GM21528 (cell line): ENCODE data around the gene UGT1A10.
"Not testable (repeated sequence)": the region's sequence is repeated elsewhere in the genome, so short reads cannot be mapped to it uniquely, and the experiment has no call there.

Experiments
- ATAC-seq: cut with Tn5 transposase; IDR thresholded peaks from one replicate; pipeline ENCODE4 v1.9.1; 2021; ENCODE audit warnings: mild to moderate bottlenecking, moderate library complexity; ENCODE audit not compliant: unreplicated experiment, low FRiP score

Gene UGT1A10

DNA sequence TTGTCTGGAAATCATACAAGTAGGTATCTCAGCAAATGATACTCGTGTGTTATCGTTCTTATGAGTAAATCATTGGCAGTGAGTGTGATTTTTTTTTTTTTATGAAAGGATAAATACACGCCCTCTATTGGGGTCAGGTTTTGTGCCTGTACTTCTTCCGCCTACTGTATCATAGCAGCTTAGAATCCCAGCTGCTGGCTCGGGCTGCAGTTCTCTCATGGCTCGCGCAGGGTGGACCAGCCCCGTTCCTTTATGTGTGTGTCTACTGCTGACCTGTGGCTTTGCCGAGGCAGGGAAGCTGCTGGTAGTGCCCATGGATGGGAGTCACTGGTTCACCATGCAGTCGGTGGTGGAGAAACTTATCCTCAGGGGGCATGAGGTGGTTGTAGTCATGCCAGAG, at the start of gene UGT1A10:
Gene UGT1A10 (plus strand): TSS at position 143 of the 400 bp plus-strand sequence. CDS start 75 bp downstream, at position 218.
- ATAC-seq = not testable (repeated sequence)

DNA sequence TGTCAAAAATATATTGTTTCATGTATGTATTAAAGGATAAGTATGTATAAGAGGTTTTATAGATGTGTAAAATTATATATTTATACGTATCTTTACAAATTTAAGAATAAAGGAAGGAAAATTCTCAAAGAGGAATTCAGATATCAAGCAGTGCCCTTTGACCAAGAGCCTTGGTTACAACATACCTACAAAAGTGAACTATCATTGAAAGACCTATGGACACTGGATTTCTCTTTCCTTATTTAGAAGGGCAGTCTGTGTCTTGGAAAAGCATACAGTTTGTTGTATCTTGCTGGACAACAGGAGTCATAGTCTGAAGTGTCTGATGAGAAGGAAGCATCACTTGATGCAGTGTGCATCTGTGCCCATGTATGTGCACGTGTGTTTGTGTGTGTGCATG, 47.8 kb upstream of the UGT1A10 start:
- ATAC-seq = no peak

DNA sequence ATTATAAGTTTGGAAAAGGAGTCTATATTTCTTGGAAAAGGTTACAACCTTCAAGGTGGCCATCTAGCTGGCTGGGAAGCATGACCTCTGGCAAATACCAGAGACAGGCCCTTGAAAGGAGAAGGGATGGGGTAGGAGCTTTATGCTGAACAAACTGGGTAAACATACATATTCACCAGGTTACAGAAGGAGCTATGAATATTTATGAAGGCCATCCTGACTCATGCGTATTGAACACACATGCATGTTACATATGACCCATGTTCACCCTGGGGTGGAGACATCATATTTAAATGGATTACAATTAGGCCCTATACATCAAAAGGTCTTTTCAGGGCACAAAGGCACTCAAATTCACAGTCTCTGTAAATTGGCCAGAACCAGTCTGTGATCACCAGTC, 43.5 kb upstream of the UGT1A10 start:
- ATAC-seq = not testable (repeated sequence)

DNA sequence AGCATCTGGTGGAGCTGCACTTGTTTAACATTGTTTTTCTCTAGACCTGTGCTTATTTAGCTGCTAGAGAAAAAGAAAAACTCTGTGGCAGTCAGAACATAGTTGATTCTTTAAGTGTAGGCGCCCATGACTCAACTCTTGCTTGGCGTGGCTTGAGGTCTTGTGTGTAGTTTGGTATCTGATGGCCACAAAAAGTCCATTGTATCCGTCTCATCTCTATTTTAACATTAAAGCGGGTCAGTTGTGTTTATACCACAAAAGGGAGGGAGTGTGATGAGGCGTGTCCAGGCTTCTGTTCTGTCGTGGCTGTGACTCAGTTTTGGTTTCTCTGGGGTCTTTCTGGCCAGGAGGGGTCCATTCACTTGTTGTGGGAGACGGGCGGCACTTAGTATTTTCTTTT, 43.0 kb upstream of the UGT1A10 start:
- ATAC-seq = no peak

DNA sequence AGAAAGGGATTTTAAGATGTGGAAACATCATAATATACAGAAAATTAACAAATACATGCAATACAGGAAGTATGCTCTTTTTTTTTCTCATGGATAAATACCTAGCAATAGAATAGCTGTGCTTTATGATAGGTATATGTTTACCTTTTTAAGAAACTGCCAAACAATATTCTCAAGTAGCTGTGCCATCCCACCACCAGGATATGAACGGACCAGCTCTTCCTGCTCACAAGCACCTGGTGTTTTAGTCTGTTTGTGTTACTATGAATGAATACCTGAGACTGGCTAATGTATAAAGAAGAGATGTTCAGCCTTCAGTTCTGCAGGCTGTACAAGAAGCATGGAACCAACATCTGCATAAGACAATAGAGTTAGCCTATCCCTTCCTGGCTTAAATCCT, 38.7 kb upstream of the UGT1A10 start:
- no peak for ATAC-seq

DNA sequence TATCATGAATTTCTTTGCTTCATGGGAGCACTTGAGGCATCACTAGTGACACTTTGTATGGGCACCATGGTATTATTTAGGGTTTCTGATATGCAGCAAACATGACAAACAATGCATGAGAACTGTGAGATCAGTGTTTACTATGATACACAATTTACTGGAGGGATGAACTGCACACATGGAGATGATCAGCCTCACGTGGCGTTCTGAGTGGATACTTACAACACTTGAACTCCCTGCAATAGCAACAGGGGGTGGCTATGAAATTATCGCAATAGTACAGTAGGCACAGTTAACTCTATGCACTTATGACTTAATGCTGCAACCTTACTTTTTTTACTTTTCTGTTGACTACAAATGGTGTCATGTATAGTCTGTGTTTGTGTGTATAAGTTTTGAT, 37.3 kb upstream of the UGT1A10 start:
- ATAC-seq = no peak

DNA sequence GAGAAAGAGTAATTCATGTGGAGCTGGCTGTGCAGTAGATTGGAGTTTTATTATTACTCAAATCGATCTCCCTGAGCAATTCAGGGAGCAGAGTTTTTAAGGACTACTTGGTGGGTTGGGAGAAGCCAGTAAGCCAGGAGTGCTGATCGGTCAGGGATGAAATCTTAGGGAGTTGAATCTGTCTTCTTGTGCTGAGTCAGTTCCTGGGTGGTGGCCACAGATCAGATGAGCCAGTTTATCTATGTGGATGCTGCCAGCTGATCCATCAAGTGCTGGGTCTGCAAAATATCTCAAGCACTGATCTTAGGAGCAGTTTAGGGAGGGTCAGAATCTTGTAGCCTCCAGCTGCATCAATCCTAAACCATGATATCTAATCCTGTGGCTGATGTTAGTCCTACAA, 35.9 kb upstream of the UGT1A10 start:
- no peak for ATAC-seq

DNA sequence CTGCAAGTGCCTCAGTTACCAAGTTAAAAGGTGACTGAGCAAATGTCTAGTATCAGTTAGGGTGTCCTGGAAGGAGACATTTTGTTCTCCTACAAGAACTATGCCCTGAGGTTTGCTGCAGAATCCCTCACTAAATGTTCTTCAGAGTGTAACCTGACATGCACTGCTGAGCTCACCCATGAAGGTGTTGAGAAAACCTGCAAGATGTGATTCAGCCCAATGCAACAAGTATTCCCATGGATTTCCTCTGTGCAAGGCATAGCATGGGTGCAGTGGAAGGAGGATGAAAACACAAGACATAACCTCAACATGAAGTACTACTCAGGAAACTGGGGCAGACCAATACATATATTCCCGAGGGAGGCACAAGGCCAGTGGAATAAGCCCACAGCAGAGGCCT, 34.2 kb upstream of the UGT1A10 start:
- ATAC-seq = no peak

DNA sequence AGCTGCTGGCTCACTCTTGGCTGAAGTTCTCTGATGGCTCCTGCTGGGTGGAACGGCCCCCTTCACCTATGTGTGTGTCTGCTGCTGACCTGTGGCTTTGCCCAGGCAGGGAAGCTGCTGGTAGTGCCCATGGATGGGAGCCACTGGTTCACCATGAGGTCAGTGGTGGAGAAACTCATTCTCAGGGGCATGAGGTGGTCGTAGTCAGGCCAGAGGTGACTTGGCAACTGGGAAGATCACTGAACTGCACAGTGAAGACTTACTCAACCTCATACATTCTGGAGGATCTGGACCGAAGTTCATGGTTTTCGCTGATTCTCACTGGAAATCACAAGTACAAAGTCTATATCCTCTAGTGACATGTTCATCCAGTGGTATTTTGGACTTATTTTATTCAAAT, 32.7 kb upstream of the UGT1A10 start:
- no peak for ATAC-seq

DNA sequence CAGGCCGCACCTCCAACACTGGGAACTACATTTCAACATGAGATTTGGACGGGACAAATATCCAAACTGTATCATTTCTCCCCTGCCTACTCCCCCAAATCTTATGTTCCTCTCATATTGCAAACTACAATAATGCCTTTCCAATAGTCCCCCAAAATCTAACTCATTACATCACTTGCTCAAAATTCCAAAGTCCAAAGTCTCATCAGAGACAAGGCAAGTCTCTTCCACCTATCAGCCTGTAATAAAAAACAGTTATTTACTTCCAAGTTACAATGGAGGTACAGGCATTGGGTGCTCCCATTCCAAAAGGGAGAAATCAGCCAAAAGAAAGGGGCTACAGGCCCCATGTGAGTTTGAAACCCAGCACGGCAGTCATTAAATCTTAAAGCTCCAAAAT, 31.4 kb upstream of the UGT1A10 start:
- ATAC-seq = no peak

DNA sequence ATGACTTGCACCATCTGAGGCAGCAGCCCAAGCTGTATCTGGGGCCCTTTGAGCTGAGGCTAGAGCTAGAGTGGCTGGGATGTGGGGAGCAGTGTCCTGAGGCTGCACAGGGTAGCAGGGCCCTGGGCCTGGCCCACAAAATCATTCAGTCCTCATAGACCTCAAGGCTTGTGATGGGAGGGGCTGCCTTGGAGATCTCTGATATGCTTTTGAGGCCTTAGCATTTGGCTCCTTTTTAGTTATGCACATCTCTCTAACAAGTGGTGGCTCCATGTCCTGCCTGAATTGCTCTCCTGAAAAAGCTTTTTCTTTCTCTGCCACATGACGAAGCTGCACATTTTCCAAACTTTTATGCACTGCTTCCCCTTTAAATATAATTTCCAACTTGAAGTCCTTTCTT, 30.6 kb upstream of the UGT1A10 start:
- no peak for ATAC-seq

DNA sequence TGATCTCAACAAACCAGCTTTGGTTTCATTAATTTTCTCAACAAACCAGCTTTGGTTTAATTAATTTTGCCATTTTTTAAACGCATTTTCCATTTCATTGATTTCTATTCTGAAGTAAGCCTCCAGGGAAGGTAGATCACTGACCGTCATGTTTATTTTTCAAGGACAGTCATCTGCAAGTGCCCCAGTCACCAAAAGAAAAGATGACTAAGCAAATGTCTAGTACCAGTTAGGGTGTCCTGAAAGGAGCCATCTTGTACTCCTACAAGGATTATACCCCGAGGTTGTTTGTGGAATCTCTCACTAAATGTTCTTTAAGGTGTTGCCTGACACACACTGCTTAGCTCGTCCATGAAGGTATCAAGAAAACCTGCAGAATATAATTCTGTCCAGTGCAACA, 25.0 kb upstream of the UGT1A10 start:
- no peak for ATAC-seq

DNA sequence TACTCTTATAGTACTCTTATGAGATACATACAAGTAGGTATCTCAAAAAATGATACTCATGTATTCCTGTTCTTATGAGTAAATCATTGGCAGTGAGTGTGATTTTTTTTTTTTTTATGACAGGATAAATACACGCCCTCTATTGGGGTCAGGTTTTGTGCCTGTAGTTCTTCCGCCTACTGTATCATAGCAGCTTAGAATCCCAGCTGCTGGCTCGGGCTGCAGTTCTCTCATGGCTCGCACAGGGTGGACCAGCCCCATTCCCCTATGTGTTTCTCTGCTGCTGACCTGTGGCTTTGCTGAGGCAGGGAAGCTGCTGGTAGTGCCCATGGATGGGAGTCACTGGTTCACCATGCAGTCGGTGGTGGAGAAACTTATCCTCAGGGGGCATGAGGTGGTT, 18.8 kb upstream of the UGT1A10 start, which contains the start of gene UGT1A8:
Gene UGT1A8 (plus strand): TSS at position 158 of the 400 bp plus-strand sequence. CDS start 75 bp downstream, at position 233.
- ATAC-seq = not testable (repeated sequence)

DNA sequence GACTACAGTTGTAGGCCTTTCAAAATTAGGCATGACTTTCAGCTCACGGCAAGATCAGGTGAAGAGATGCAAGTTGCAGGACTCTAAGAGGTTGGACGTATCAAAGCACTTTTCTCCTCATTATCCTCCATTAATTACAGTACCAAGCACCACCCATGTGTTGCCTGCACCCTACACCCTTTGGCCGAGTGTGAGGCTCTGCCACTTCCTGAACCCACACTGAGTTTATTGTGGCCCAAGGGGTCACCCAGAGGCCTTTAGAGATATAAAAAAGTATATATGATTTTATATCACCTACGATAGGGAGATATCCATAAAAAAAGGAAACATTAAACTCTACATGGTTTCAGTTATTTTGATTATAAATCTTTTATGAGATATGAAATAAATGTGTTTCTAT, 16.0 kb upstream of the UGT1A10 start:
- no peak for ATAC-seq

DNA sequence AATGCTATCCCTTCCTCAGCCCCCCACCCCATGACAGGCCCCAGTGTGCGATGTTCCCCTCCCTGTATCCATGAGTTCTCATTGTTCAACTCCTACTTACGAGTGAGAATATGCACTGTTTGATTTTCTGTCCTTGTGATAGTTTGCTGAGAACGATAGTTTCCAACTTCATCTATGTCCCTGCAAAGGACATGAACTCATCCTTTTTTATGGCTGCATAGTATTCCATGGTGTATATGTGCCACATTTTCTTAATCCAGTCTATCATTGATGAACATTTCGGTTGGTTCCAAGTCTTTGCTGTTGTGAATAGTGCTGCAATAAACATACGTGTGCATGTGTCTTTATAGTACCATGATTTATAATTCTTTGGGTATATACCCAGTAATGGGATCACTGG, 14.4 kb upstream of the UGT1A10 start:
- ATAC-seq = not testable (repeated sequence)

DNA sequence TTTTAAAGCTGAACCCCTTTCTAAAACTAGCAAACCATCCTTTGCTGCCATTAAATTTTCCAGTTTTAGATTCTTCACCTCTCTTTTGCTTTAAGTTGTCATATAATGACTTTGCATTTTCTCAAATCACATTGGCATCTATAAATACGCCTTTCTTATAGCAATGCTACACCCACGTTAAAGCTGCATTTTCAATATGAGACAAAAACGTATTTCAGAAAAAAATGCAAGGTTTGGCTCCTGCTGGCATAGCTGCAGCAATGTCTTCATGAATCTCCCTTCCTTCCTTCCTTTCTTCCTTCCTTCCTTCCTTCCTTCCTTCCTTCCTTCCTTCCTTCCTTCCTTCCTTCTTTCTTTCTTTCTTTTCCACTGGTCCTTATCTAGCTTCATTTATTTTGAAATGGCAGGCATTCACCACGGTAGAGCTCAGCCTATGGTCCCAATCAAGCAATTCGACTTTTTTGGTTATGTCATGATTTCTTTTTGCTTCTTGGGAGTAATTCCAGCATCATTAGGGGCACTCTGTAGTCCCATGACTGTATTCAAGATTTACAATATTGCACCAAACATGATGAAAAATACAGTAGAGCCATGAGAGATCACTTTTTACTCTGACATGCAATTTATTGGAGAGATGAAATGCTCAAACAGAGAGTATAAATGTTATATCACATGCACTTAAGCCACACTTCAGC, 8.8 kb upstream of the UGT1A10 start:
- ATAC-seq = no peak

DNA sequence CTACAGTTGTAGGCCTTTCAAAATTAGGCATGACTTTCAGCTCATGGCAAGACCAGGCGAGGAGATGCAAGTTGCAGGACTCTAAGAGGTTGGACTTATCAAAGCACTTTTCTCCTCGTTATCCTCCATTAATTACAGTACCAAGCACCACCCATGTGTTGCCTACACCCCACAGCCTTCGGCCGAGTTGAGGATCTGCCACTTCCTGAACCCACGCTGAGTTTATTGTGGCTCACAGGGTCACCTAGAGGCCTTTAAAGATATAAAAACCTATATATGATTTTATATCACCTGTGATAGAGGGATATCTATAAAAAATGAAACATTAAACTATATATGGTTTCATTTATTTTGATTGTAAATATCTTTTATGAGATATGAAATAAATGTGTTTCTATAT, 2.6 kb downstream of the UGT1A10 start:
- no peak for ATAC-seq

DNA sequence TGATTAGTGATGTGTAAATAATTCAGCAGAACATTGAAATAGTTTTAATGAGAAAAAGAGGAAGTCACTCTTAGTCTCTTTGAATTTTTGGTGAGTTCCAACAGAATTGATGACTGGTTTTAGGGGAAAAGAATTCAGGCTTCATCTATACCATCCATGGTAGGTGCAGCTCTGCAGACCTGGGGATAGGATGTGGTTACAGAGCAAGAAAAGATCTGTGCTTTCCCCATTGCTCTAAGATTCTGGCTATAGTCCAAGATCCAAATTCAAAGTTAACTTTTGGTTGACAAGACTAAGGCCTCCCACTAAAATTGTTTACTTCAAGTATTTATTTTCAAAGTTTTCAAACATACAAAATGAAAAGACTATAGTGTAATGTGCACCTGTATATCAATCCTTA, 3.6 kb downstream of the UGT1A10 start:
- no peak for ATAC-seq

DNA sequence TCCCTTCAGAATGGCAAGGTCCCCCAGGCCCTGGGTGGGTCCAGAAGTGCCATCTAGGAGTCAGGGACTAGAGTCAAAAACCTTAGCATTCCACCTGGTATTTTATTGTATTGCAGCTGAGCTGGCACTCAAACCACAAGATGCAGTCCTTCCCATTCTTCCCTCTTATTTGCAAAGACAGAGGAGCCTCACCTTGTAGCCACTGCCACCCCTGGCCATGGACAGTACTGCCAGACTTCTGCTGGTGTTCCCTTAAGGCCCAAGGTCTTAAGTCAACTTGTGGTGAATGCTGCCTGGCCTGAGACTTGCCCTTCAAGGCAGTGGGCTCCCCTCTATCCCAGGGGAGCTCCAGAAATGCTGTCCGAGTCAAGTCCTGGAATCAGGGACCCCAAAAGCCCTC, 6.9 kb downstream of the UGT1A10 start:
- ATAC-seq = no peak

DNA sequence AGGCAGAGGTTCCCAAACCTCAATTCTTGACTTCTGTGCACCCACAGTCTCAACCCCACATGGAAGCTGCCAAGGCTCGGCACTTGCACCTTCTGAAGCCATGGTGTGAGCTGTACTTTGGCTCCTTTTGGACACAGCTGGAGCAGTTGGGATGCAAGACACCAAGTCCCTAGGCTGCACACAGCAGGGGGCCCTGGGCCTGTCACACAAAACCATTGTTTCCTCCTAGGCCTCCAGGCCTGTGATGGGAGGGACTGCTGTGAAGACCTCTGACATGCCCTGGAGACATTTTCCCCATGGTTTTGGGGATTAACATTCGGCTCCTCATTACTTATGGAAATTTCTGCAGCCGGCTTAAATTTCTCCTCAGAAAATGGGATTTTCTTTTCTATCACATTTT, 9.8 kb downstream of the UGT1A10 start:
- ATAC-seq = not testable (repeated sequence)

DNA sequence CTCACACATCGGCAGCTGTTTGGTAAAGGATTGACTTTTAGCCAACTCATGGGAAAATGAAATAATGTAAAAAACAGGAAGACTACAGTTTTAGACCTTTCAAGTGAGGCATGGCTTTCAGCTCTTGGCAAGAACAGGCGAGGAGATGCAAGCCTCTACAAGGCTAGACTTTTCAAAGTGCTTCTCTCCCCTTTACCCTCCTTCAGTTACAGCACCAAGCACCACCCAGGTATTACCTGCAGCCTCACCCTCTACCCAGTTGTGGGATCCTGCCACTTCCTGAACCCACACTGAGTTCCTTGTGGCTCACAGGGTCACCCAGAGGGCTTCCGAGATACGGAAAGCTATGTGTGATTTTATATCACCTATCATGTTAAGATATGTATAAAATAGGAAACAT, 14.7 kb downstream of the UGT1A10 start:
- no peak for ATAC-seq

DNA sequence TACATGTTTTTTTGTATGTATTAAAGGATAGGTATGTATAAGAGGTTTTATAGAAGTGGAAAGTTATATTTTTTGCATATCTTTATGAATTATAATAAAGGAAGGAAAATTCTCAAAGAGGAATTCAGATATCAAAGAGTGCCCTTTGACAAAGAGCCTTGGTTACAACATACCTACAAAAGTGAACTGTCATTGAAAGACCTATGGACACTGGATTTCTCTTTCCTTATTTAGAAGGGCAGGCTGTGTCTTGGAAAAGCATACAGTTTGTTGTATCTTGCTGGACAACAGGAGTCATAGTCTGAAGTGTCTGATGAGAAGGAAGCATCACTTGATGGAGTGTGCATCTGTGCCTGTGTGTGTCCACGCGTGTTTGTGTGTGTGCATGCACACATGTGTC, 15.2 kb downstream of the UGT1A10 start:
- ATAC-seq = no peak

DNA sequence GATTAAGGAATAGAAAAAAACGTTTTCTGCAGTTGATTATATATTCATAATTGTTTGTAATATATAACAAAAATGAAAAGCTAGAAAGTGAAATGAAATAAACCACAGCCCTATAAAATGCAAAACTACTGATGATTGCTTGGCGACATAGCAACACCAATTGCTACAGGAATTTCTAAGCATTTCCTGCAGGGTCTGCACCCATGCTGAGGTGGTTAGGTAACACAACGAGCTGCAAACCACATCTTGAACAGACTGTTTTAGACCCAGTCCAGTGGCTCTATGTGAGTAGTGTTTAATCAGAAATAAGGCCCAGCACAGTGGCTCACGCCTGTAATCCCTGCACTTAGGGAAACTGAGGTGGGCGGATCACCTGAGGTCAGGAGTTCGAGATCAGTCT, 18.3 kb downstream of the UGT1A10 start:
- no peak for ATAC-seq
